SK-N-SH (cell line): ENCODE measurements around the gene WIPF2. TPM values are rescaled to one million over a fixed set of nuclear protein-coding genes. Genes with fewer than 3 reads are reported as not detected.

Experiments
- CTCF ChIA-PET: fragments of 300-600, 350-600 bp; formaldehyde crosslinking; extraction: SDS; loops from one replicate; lab custom pipeline; 2021; lab: Yijun Ruan, JAX
- POLR2A ChIA-PET: fragments of 350-600 bp; sonication (Branson Sonifier 250); formaldehyde crosslinking; extraction: SDS; loops from one replicate; lab custom pipeline; 2020; ENCODE audit warnings: antibody characterized with exemption, inconsistent platforms; lab: Yijun Ruan, JAX
- DNase-seq: peaks from one replicate; pipeline ENCODE4 v3.0.0; 2012
- H2AFZ ChIP-seq: fragments of 200-600 bp; sonication (generic); 2 replicates; pipeline ENCODE4 v1.8.1; 2016; ENCODE audit warnings: antibody characterized with exemption, mild to moderate bottlenecking, low read depth
- H3F3A ChIP-seq: fragments of 200-600 bp; sonication (generic); replicated peaks from 2 replicates; pipeline ENCODE3; 2016; ENCODE audit warnings: antibody characterized with exemption, mild to moderate bottlenecking; ENCODE audit not compliant: insufficient read depth
- H3K27ac ChIP-seq, 2 experiments: fragments of 200-500 bp in 1 of 2; fragments of 200-600 bp in 1 of 2; sonication (Bioruptor generic) in 1 of 2; sonication (generic), shearing (Covaris generic) in 1 of 2; 2 replicates each; pipeline versions ENCODE4 v1.5.1 to v1.6.1; 2014 to 2016; ENCODE audit warnings: low read depth in 2 of 2, inconsistent platforms in 1 of 2, low read length in 1 of 2, mild to moderate bottlenecking in 1 of 2, mixed read lengths in 1 of 2
- H3K27me3 ChIP-seq: fragments of 200-600 bp; sonication (generic), shearing (Covaris generic); 2 replicates; pipeline ENCODE4 v1.6.1; 2016; ENCODE audit warnings: mixed run types; ENCODE audit not compliant: insufficient read depth
- H3K36me3 ChIP-seq, 2 experiments: fragments of 200-500 bp in 1 of 2; fragments of 200-600 bp in 1 of 2; sonication (Bioruptor generic) in 1 of 2; sonication (generic) in 1 of 2; replicated peaks in 1 of 2; 2 replicates each; pipeline versions ENCODE3 to v1.5.1; 2014 to 2016; ENCODE audit warnings: low read length in 1 of 2, mild to moderate bottlenecking in 1 of 2; ENCODE audit not compliant: insufficient read depth in 2 of 2, control insufficient read depth in 1 of 2
- H3K4me1 ChIP-seq, 2 experiments: fragments of 200-500 bp in 1 of 2; fragments of 200-600 bp in 1 of 2; sonication (Bioruptor generic) in 1 of 2; sonication (generic), shearing (Covaris generic) in 1 of 2; 2 replicates each; pipeline versions ENCODE4 v1.5.1 to v1.6.1; 2014 to 2016; ENCODE audit warnings: low read depth in 1 of 2, low read length in 1 of 2, mixed run types in 1 of 2; ENCODE audit not compliant: insufficient read depth in 2 of 2, control insufficient read depth in 1 of 2
- H3K4me2 ChIP-seq: fragments of 200-600 bp; sonication (generic), shearing (Covaris generic); 2 replicates; pipeline ENCODE4 v1.6.1; 2017; ENCODE audit warnings: mixed run types
- H3K4me3 ChIP-seq, 2 experiments: fragments of 200-500 bp in 1 of 2; fragments of 200-600 bp in 1 of 2; sonication (Bioruptor generic) in 1 of 2; sonication (generic), shearing (Covaris generic) in 1 of 2; 2 replicates each; pipeline versions ENCODE4 v1.5.1 to v1.8.1; 2014 to 2016; ENCODE audit warnings: low read depth in 2 of 2, inconsistent platforms in 1 of 2, low read length in 1 of 2, mild to moderate bottlenecking in 1 of 2, mixed read lengths in 1 of 2, moderate library complexity in 1 of 2
- H3K79me2 ChIP-seq: fragments of 200-600 bp; sonication (generic); 2 replicates; pipeline ENCODE4 v1.8.1; 2017; ENCODE audit warnings: mild to moderate bottlenecking; ENCODE audit not compliant: insufficient read depth
- H3K9ac ChIP-seq: fragments of 200-600 bp; sonication (generic); 2 replicates; pipeline ENCODE4 v1.6.1; 2017; ENCODE audit warnings: mixed run types
- H3K9me2 ChIP-seq: fragments of 200-600 bp; sonication (generic); 2 replicates; pipeline ENCODE4 v1.6.1; 2017; ENCODE audit warnings: mixed run types
- H3K9me3 ChIP-seq: fragments of 200-600 bp; sonication (generic); 2 replicates; pipeline ENCODE4 v1.6.1; 2017; ENCODE audit warnings: mixed run types, mild to moderate bottlenecking, moderate library complexity
- H4K20me1 ChIP-seq: fragments of 200-600 bp; sonication (generic); 2 replicates; pipeline ENCODE4 v1.6.1; 2017; ENCODE audit warnings: mild to moderate bottlenecking, mixed run types; ENCODE audit not compliant: insufficient read depth
- CHD2 ChIP-seq: fragments of 150-350 bp; IDR thresholded peaks from 2 replicates; pipeline ENCODE4 v1.6.1; 2018; ENCODE audit warnings: low read length; ENCODE audit not compliant: partially characterized antibody
- CTCF ChIP-seq: fragments of 200-600 bp; sonication (generic); IDR thresholded peaks from 2 replicates; pipeline ENCODE4 v1.6.1; 2017; ENCODE audit warnings: antibody characterized with exemption, mild to moderate bottlenecking, moderate library complexity
- ELF1 ChIP-seq: IDR thresholded peaks from 2 replicates; pipeline ENCODE4 v1.4.0; 2012
- EP300 ChIP-seq, 2 experiments: IDR thresholded peaks; 2 replicates each; pipeline versions ENCODE4 v1.4.0 to v1.6.1; 2012; ENCODE audit warnings: borderline replicate concordance in 1 of 2, low read depth in 1 of 2, low read length in 1 of 2
- EZH2phosphoT487 ChIP-seq: fragments of 200-600 bp; sonication (generic); IDR thresholded peaks from 2 replicates; pipeline ENCODE4 v1.6.1; 2017; ENCODE audit warnings: low read depth, mixed run types, mild to moderate bottlenecking, antibody characterized with exemption, moderate library complexity, borderline replicate concordance
- FOXM1 ChIP-seq: IDR thresholded peaks from 2 replicates; pipeline ENCODE4 v1.4.0; 2012; ENCODE audit warnings: low read depth, mild to moderate bottlenecking
- GABPA ChIP-seq: IDR thresholded peaks from 2 replicates; pipeline ENCODE4 v1.4.0; 2012; ENCODE audit warnings: low read depth, mild to moderate bottlenecking
- GATA2 ChIP-seq: sonication (generic); formaldehyde crosslinking; IDR thresholded peaks from 2 replicates; pipeline ENCODE4 v1.5.0; 2020; ENCODE audit warnings: mild to moderate bottlenecking, missing genetic modification reagents
- IRF3 ChIP-seq: fragments of 150-350 bp; IDR thresholded peaks from 2 replicates; pipeline ENCODE4 v1.6.1; 2016; ENCODE audit warnings: mild to moderate bottlenecking, low read depth, low read length
- MEF2A ChIP-seq: IDR thresholded peaks from 2 replicates; pipeline ENCODE4 v1.4.0; 2012; ENCODE audit warnings: low read depth, borderline replicate concordance
- NFIC ChIP-seq: IDR thresholded peaks from 2 replicates; pipeline ENCODE4 v1.4.0; 2012; ENCODE audit warnings: borderline replicate concordance
- NRF1 ChIP-seq: IDR thresholded peaks from 2 replicates; pipeline ENCODE4 v1.6.1; 2012; ENCODE audit warnings: low read depth, mild to moderate bottlenecking, low read length
- RAD21 ChIP-seq: IDR thresholded peaks from 2 replicates; pipeline ENCODE4 v1.6.1; 2012; ENCODE audit warnings: mild to moderate bottlenecking, low read length
- RCOR1 ChIP-seq: fragments of 150-350 bp; IDR thresholded peaks from 2 replicates; pipeline ENCODE4 v1.6.1; 2017; ENCODE audit warnings: antibody characterized with exemption, low read length
- REST ChIP-seq: IDR thresholded peaks from 2 replicates; pipeline ENCODE4 v1.6.1; 2012; ENCODE audit warnings: mild to moderate bottlenecking, low read depth, low read length, moderate library complexity
- RFX5 ChIP-seq: IDR thresholded peaks from 2 replicates; pipeline ENCODE4 v1.6.1; 2012; ENCODE audit warnings: mild to moderate bottlenecking, improper control_type of control experiment, low read length
- SIN3A ChIP-seq: IDR thresholded peaks from 2 replicates; pipeline ENCODE4 v1.6.1; 2012; ENCODE audit warnings: low read depth, mild to moderate bottlenecking, low read length, moderate library complexity, borderline replicate concordance
- SMC3 ChIP-seq: IDR thresholded peaks from 2 replicates; pipeline ENCODE4 v1.6.1; 2012; ENCODE audit warnings: low read depth, low read length, improper control_type of control experiment
- TCF12 ChIP-seq: IDR thresholded peaks from 2 replicates; pipeline ENCODE4 v1.4.0; 2012
- TEAD4 ChIP-seq: IDR thresholded peaks from 2 replicates; pipeline ENCODE4 v1.4.0; 2012; ENCODE audit warnings: mild to moderate bottlenecking, borderline replicate concordance; ENCODE audit not compliant: insufficient read depth
- YY1 ChIP-seq: IDR thresholded peaks from 2 replicates; pipeline ENCODE4 v1.4.0; 2012; ENCODE audit warnings: low read depth, mild to moderate bottlenecking
- ZBTB33 ChIP-seq: IDR thresholded peaks from 2 replicates; pipeline ENCODE4 v1.4.0; 2012; ENCODE audit warnings: low read depth, borderline replicate concordance
- WGBS: methylation state at CpG from one replicate; pipeline ENCODE4 v1.1.6; 2017; ENCODE audit warnings: low lambda C conversion rate; 5-methylcytosine and 5-hydroxymethylcytosine counted together
- polyA plus RNA-seq, 3 experiments: library from polyadenylated mRNA; depleted of rRNA; stranded (reverse); fragments of >200 nt; gene quantifications; 2 replicates each; pipeline ENCODE4 v1.2.3, GENCODE V29; 2012
- TF ChIP-seq, protein P1 (sequence below): IDR thresholded peaks from 2 replicates; pipeline ENCODE4; 2012

Gene WIPF2
- polyA plus RNA-seq, 1 of the 3 experiments (the other 2 are of a cell fraction): 6.8 TPM

GRCh38 chr17:40316571-40317344, 97.7 kb downstream of the WIPF2 start:
- H2AFZ ChIP-seq: no peak overlapping the region
- 9% methylated on average over 23 of the region's 38 CpGs for WGBS
- no peak for TF ChIP-seq RFX5
- 0 out of 2 replicates have a peak, but pooled peaks have one; percentile 12 for TF ChIP-seq GABPA
- TF ChIP-seq NRF1: no peak
- peak; percentile 82 for TF ChIP-seq TEAD4
- TF ChIP-seq EZH2phosphoT487: no peak
- no peak for TF ChIP-seq MEF2A
- peak; percentile 62; the same call in 1 of the 2 replicates for TF ChIP-seq RCOR1
- no peak for TF ChIP-seq CTCF
- no peak for TF ChIP-seq GATA2
- peak; percentile 61; the same call in 1 of the 2 replicates for TF ChIP-seq NFIC
- no peak for TF ChIP-seq ELF1
- TF ChIP-seq IRF3: no peak
- no peak for TF ChIP-seq SIN3A
- peak in 1 of 2 experiments; percentile 78; a peak in 1 of 4 replicates for TF ChIP-seq EP300 (IDR thresholded peaks at IDR 0.05; ENCODE audit: borderline replicate concordance in 1 of 2, low read depth in 1 of 2, low read length in 1 of 2)
- TF ChIP-seq ZBTB33: no peak
- TF ChIP-seq RAD21: peak; percentile 28
- no peak for TF ChIP-seq FOXM1
- TF ChIP-seq YY1: no peak
- no peak for TF ChIP-seq REST
- TF ChIP-seq, protein P1, sequence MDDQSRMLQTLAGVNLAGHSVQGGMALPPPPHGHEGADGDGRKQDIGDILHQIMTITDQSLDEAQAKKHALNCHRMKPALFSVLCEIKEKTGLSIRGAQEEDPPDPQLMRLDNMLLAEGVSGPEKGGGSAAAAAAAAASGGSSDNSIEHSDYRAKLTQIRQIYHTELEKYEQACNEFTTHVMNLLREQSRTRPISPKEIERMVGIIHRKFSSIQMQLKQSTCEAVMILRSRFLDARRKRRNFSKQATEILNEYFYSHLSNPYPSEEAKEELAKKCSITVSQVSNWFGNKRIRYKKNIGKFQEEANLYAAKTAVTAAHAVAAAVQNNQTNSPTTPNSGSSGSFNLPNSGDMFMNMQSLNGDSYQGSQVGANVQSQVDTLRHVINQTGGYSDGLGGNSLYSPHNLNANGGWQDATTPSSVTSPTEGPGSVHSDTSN: peak; percentile 74
- peak; percentile 9 for TF ChIP-seq CHD2
- peak; percentile 91 for TF ChIP-seq TCF12
- TF ChIP-seq SMC3: no peak

More at GRCh38 chr17:40316571-40317344, 97.7 kb downstream of the WIPF2 start:
- Histone ChIP-seq H3K79me2 (peaks cover 57% of the 10 kb centered on the region), H3F3A (peaks cover 39% of the 10 kb centered on the region), H4K20me1 (peaks cover 17% of the 10 kb centered on the region), H3K9ac (peak overlapping the region; percentile 84), H3K4me3 (peak overlapping the region; percentile 89 to 96), H3K27ac (peak overlapping the region; percentile 94 to 95), H3K27me3 (no peaks in the 10 kb centered on the region), H3K4me1 (peaks cover 61 to 91% of the 10 kb centered on the region in 2 experiments), H3K9me2 (no peaks in the 10 kb centered on the region), H3K36me3 (no peaks in the 10 kb centered on the region), H3K9me3 (no peaks in the 10 kb centered on the region), H3K4me2 (peak overlapping the region; percentile 95)
- POLR2A ChIA-PET: interaction anchor here (0.7 to 2.9 kb wide), 8 partner anchors 8 to 35 kb away, joined by 3 to 7 read pairs (median 4); partner anchors contain the start of gene RARA
- CTCF ChIA-PET: interaction anchor here (0.7 to 57.6 kb wide), 8 partner anchors 11 to 252 kb away, joined by 3 to 1706 read pairs (median 4); partner anchors contain the start of genes CDC6, GJD3 and RARA
- DNase-seq: peak; percentile 87
